ENCODE measurements around the gene EVI5L.

The EVI5L gene

GRCh38 chr19:7829561-7830271 lies at the start of gene EVI5L:
TSS of gene EVI5L (plus strand) at chr19:7830218. CDS start at chr19:7846543, 16,325 bp downstream.
- Histone ChIP-seq H3K9me2 (replicated peaks; ENCODE audit: low read depth, low read length) (no peaks in the 10 kb centered on the region), H3K27me3 (ENCODE audit: insufficient read depth, low read length, poor library complexity, severe bottlenecking) (no peaks in the 10 kb centered on the region), H3K4me1 (ENCODE audit: insufficient read depth, low read length, poor library complexity, severe bottlenecking) (peaks cover 20% of the 10 kb centered on the region), H2AFZ (ENCODE audit: low read length) (peak within 1 kb of the TSS; percentile 52), H3K4me3 (ENCODE audit: low read length, poor library complexity, severe bottlenecking) (peak within 1 kb of the TSS; percentile 80), H3K9me3 (ENCODE audit: insufficient read depth, low read depth, low read length) (no peaks in the 10 kb centered on the region), H3K79me2 (ENCODE audit: insufficient read depth, low read length) (peaks cover 8% of the 10 kb centered on the region; the same call in 1 of the 2 replicates), H3F3A (ENCODE audit: low read depth) (no peaks in the 10 kb centered on the region), H3K36me3 (ENCODE audit: insufficient read depth, low read length) (no peaks in the 10 kb centered on the region), H3K4me2 (ENCODE audit: low read depth, low read length, poor library complexity, severe bottlenecking) (peak within 1 kb of the TSS; percentile 97), H3K9ac (ENCODE audit: low read depth, low read length, poor library complexity, severe bottlenecking) (peak within 1 kb of the TSS; percentile 70), H4K20me1 (ENCODE audit: insufficient read depth, low read length, poor library complexity, severe bottlenecking) (no peaks in the 10 kb centered on the region)
- TF ChIP-seq EZH2phosphoT487 (IDR thresholded peaks at IDR 0.05; ENCODE audit: borderline replicate concordance) (no peak), CTCF (conservative IDR thresholded peaks at IDR 0.05; ENCODE audit: low read length) (no peak)

DNA sequence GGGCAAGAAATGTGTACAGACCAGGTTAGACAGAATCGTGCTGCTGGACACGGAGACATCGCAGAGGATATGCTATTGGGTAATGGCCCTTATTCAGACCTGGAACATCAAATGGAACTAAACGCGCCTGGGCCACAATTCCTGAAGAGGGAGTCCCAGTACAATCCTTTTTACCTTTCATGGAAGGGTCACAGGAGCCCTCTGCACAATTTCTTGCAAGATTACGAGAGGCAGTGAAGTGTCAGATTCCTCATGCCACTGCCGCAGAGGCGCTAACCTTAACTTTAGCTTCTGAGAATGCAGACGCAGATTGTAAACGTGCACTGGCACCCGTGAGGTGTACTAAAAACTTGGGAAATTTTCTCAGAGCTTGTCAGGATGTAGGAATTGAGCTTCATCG lies 48.9 kb upstream of the EVI5L start:
- no peaks in the 10 kb centered on the region for H3K27me3 ChIP-seq (ENCODE audit: insufficient read depth, low read length, poor library complexity, severe bottlenecking)
- H3K9me3 ChIP-seq (ENCODE audit: insufficient read depth, low read depth, low read length): peaks cover 5% of the 10 kb centered on the region; the same call in 1 of the 2 replicates
- H3K79me2 ChIP-seq (ENCODE audit: insufficient read depth, low read length): no peaks in the 10 kb centered on the region
- no peak overlapping the region for H2AFZ ChIP-seq (ENCODE audit: low read length)
- no peaks in the 10 kb centered on the region for H3K9me2 ChIP-seq (replicated peaks; ENCODE audit: low read depth, low read length)
- H3K36me3 ChIP-seq (ENCODE audit: insufficient read depth, low read length): no peaks in the 10 kb centered on the region
- H3K9ac ChIP-seq (ENCODE audit: low read depth, low read length, poor library complexity, severe bottlenecking): no peak overlapping the region
- TF ChIP-seq EZH2phosphoT487 (IDR thresholded peaks at IDR 0.05; ENCODE audit: borderline replicate concordance) (no peak), CTCF (conservative IDR thresholded peaks at IDR 0.05; ENCODE audit: low read length) (no peak)
- H3K4me2 ChIP-seq (ENCODE audit: low read depth, low read length, poor library complexity, severe bottlenecking): no peak overlapping the region
- no peaks in the 10 kb centered on the region for H3F3A ChIP-seq (ENCODE audit: low read depth)
- H3K4me1 ChIP-seq (ENCODE audit: insufficient read depth, low read length, poor library complexity, severe bottlenecking): no peaks in the 10 kb centered on the region
- H4K20me1 ChIP-seq (ENCODE audit: insufficient read depth, low read length, poor library complexity, severe bottlenecking): no peaks in the 10 kb centered on the region
- H3K4me3 ChIP-seq (ENCODE audit: low read length, poor library complexity, severe bottlenecking): no peak overlapping the region

DNA sequence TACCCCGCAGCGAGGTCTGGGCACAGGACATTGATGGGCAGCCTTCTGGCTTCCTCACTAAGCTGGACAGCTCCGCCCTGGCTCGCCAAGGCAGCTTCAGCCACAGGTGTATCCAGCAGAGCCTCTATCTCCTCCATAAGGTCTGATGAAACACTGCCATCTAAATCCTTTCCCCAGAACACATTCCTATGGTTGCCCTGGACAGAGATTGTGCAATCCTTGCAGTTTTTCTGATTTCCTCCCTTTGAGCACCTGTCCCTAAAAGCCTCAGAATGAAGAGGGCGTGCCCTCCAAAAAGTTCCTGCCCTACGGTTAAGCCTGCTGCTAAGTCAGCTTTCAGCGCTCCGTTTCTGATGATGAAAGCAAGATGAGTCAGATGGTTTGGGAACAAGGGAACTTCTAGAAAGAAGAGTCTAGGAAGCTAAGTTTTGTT lies 46.0 kb upstream of the EVI5L start:
- H3K4me3 ChIP-seq (ENCODE audit: low read length, poor library complexity, severe bottlenecking): no peak overlapping the region
- no peaks in the 10 kb centered on the region for H3F3A ChIP-seq (ENCODE audit: low read depth)
- H4K20me1 ChIP-seq (ENCODE audit: insufficient read depth, low read length, poor library complexity, severe bottlenecking): no peaks in the 10 kb centered on the region
- H3K9ac ChIP-seq (ENCODE audit: low read depth, low read length, poor library complexity, severe bottlenecking): no peak overlapping the region
- H3K36me3 ChIP-seq (ENCODE audit: insufficient read depth, low read length): no peaks in the 10 kb centered on the region
- no peaks in the 10 kb centered on the region for H3K4me1 ChIP-seq (ENCODE audit: insufficient read depth, low read length, poor library complexity, severe bottlenecking)
- no peak overlapping the region for H3K4me2 ChIP-seq (ENCODE audit: low read depth, low read length, poor library complexity, severe bottlenecking)
- H3K9me2 ChIP-seq (replicated peaks; ENCODE audit: low read depth, low read length): no peaks in the 10 kb centered on the region
- H2AFZ ChIP-seq (ENCODE audit: low read length): no peak overlapping the region
- peaks cover 5% of the 10 kb centered on the region; the same call in 1 of the 2 replicates for H3K9me3 ChIP-seq (ENCODE audit: insufficient read depth, low read depth, low read length)
- H3K27me3 ChIP-seq (ENCODE audit: insufficient read depth, low read length, poor library complexity, severe bottlenecking): no peaks in the 10 kb centered on the region
- TF ChIP-seq CTCF (conservative IDR thresholded peaks at IDR 0.05; ENCODE audit: low read length) (no peak), EZH2phosphoT487 (IDR thresholded peaks at IDR 0.05; ENCODE audit: borderline replicate concordance) (no peak)
- no peaks in the 10 kb centered on the region for H3K79me2 ChIP-seq (ENCODE audit: insufficient read depth, low read length)
